HG03354 (cell line): ENCODE measurements around the gene RPL38.
"Not testable (repeated sequence)": the region's sequence is repeated elsewhere in the genome, so short reads cannot be mapped to it uniquely, and the experiment has no call there.

Experiments
- ATAC-seq: cut with Tn5 transposase; IDR thresholded peaks from one replicate; pipeline ENCODE4 v1.9.1; 2021; ENCODE audit warnings: mild to moderate bottlenecking; ENCODE audit not compliant: unreplicated experiment, poor library complexity, severe bottlenecking

Gene RPL38

GRCh38 chr17:74182041-74182723, 21.3 kb upstream of the RPL38 start:
- no peak for ATAC-seq

- no peak for ATAC-seq
These were observed 20.1 kb upstream of the RPL38 start for GRCh38 chr17:74183411-74183810.

- no peak for ATAC-seq
These were observed 17.8 kb upstream of the RPL38 start for GRCh38 chr17:74185571-74186185.

- no peak for ATAC-seq
These were observed 17.0 kb upstream of the RPL38 start for GRCh38 chr17:74186498-74186897.

GRCh38 chr17:74187761-74188160, 15.7 kb upstream of the RPL38 start:
- no peak for ATAC-seq

- not testable (repeated sequence) for ATAC-seq
These were observed 14.8 kb upstream of the RPL38 start for GRCh38 chr17:74188687-74189086.

- no peak for ATAC-seq
These were observed 13.3 kb upstream of the RPL38 start for GRCh38 chr17:74190154-74190553.

- ATAC-seq = no peak
These were observed 12.6 kb upstream of the RPL38 start for GRCh38 chr17:74190807-74191406.

- peak; percentile 58 for ATAC-seq
These were observed 10.3 kb upstream of the RPL38 start for GRCh38 chr17:74192950-74193781.

- ATAC-seq = no peak
These were observed 8.8 kb upstream of the RPL38 start for GRCh38 chr17:74194682-74195081.

GRCh38 chr17:74196541-74197317, 6.7 kb upstream of the RPL38 start:
- no peak for ATAC-seq

GRCh38 chr17:74197801-74198200, 5.7 kb upstream of the RPL38 start:
- no peak for ATAC-seq

GRCh38 chr17:74198694-74199093, 4.8 kb upstream of the RPL38 start:
- no peak for ATAC-seq

GRCh38 chr17:74199306-74200092, 4.0 kb upstream of the RPL38 start:
- ATAC-seq = peak; percentile 46

GRCh38 chr17:74200112-74200511, 3.4 kb upstream of the RPL38 start:
- no peak for ATAC-seq

GRCh38 chr17:74201250-74201649, 2.2 kb upstream of the RPL38 start:
- no peak for ATAC-seq

GRCh38 chr17:74201948-74202347, 1.5 kb upstream of the RPL38 start:
- ATAC-seq = no peak

- no peak for ATAC-seq
These were observed 540 bp upstream of the RPL38 start for GRCh38 chr17:74202938-74203337.

GRCh38 chr17:74204474-74204873, 996 bp downstream of the RPL38 start:
- no peak for ATAC-seq
